Stimulated activated CD4-positive, alpha-beta T cell treated with anti-CD3 and anti-CD28 coated beads, Interleukin-4, amount 100 ng/mL, for 1 hour (primary cell): Measurements from ENCODE around the gene RSAD1.
"Not testable (repeated sequence)": the region's sequence is repeated elsewhere in the genome, so short reads cannot be mapped to it uniquely, and the experiment has no call there.

ENCODE experiments used
- DNase-seq: peaks from one replicate; pipeline ENCODE4 v3.0.0-alpha.2; 2020

RSAD1 gene

DNA sequence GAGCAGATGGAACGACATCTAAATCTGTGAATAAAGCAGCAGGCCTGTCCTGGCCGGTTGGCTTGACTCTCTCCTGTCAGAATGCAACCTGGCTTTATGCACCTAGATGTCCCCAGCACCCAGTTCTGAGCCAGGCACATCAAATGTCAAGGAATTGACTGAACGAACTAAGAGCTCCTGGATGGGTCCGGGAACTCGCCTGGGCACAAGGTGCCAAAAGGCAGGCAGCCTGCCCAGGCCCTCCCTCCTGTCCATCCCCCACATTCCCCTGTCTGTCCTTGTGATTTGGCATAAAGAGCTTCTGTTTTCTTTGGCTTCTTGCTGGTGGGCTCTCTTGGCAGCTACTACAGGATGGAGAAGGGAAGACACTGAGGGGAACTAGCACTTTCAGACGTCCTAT lies 4.1 kb upstream of the RSAD1 start:
- DNase-seq, result no peak

DNA sequence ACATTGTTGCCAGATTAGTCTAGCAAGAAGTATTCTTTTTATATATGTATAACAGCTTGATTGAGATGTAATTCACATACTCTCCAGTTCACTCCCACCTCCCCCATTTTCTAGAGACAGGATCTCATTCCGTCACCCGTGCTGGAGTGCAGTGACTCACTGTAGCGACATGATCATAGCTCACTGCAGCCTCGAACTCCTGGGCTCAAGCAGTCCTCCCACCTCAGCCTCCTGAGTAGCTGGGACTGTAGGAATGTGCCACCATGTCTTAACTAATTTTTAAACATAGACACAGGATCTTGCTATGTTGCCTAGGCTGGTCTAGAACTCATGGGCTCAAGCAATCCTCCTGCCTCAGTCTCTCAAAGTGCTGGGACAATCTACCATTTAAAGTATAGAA lies 3.3 kb upstream of the RSAD1 start:
- DNase-seq, result no peak

DNA sequence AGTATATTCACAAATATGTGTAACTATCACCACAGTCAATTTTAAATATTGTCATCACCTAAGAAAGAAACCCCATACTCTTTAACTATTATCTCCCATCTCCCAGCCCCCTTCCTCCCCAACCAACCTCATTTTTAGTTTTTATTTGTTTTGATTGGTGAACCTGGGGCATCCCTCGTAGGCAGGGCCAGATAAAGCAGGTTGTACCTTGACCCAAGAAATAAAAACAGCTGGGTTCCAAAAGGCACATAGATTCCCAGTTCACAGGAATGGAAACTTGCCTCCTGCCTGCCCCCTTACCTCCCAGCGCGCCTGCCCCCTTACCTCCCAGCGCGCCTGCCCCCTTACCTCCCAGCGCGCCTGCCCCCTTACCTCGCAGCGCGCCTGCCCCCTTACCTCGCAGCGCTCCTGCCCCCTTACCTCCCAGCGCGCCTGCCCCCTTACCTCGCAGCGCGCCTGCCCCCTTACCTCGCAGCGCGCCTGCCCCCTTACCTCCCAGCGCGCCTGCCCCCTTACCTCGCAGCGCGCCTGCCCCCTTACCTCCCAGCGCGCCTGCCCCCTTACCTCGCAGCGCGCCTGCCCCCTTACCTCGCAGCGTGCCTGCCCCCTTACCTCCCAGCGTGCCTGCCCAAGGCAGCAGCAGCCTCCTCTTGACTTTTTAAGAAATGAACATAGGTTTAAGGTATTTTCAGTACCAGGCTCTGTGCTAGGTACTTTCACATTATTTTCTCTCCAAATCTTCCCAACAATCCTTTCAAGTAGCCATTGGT lies 2.7 kb upstream of the RSAD1 start:
- not testable (repeated sequence) for DNase-seq

DNA sequence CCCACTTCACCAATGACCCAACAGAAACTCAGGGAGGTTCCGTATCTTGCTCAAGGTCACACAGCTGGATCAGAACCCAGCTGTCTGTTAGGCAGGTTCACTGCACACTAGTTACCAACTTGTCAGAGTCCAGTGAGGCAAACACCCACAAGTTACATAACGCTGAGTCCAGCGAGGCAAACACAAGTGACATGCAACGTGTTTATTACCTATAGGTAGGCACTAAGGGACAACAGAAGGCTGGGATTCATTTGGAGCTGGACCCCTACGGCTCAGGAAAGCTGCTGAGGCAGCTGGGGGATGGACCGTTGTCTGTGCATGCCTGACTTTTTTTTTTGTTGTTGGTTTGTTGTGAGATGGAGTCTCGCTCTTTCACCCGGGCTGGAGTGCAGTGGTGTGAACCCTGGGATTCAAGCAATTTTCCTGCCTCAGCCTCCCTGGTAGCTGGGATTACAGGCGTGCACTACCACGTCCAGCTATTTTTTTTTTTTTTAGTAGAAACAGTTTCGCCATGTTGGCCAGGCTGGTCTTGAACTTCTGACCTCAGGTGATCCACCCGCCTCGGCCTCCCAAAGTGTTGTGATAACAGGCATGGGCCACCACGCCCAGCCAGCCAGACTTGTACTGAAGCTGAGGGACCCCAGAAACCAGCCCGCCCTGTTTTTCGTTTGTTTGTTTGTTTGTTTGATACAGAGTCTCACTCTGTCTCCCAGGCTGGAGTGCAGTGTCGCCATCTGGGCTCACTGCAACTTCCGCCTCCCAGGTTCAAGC lies 1.9 kb upstream of the RSAD1 start:
- no peak for DNase-seq

DNA sequence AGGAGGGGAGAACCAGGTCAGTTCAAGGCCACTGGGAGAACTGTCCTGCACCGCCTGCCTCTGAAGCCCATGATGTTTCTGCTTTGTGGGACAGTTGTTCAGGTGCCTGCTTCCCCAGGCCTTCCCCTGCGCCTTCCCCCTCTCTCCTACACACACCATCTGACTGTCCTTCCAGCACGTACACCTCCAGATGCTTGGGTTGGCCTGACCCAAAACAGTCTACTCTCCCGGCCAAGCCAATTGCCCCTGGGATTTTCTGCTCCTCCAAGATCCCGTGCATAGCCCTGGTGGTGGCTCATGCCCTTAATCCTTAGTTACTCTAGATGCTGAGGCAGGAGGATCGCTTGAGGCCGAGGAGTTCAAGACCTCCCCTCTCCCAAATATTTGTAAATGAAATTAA lies 684 bp upstream of the RSAD1 start:
- no peak for DNase-seq

DNA sequence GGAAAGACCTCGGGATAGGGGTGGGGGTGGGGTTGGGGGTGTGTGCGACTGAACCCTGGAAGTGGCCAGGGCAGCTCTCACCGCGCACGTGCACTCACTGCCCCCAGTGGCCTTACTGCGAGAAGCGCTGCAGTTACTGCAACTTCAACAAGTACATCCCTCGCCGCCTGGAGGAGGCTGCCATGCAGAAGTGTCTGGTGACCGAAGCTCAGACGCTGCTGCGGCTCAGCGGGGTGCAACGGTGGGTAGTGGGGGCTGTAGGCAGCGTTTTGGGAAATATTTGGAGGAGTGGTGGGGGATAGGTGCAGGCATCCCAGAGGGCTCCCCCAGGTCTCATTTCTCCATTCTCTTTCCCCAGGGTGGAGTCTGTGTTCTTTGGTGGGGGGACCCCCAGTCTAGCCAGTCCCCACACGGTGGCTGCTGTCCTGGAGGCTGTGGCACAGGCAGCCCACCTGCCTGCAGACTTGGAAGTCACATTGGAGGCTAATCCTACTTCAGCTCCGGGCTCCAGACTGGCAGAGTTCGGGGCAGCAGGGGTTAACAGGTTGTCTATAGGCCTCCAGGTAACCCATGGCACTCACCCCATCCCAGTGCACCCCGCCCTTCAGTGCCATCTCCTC lies 972 bp downstream of the RSAD1 start:
- DNase-seq, result peak; percentile 70

DNA sequence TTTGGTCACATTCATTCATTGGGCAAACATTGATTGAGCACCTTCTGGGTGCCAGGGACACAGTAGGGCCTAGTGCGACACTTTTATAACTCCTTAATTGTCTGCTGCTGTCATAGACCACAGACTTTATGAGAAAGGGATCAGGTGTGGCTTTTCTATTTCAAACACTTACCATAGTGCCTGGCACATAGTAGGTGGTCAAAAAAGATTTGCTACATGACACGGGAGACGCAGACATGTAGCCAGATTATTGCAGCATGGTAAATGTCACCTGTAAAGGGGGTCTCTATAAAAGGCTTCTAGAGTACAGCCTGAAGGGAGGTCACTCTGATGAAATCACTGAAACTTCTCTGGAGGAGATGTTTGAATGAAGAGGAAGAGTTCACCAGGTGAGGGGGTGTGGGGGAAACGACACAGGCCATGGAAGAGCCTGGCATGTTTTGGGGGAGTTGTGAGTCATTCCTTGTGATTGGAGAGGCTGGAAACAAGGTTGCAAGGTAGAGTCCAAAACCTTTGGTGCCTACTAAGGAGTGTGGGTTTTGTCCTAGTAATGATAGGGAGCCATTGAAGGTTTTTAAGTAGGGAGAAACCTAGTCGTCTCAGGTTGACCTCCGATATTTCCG lies 1.6 kb downstream of the RSAD1 start:
- no peak for DNase-seq

DNA sequence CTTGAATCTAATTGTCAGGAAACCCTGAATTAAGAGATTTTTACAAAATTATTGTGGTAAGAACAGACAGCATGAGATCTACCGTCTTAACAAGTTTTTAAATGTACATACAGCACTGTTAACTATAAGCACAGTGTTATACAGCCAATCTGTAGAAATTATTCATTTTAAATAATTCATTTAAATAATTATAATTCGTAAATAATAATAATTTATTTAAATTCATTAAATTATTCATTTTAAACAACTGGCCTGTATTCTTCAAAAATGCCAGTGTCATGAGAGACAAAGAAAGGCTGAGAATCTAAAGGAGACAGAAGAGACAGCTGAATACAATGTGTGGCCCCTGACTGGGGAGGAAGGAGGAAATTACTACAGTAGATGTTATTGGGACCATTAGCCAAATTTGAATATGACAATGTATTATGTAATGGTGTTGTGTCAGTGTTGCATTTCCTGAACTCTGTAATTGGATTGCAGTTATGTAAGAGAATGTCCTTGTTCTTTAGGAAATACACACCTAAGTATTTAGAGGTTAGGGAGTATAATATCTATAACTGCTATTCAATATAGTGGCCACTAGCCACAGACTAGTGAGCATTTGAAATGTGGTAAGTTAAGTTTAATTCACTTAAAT lies 2.3 kb downstream of the RSAD1 start:
- no peak for DNase-seq

DNA sequence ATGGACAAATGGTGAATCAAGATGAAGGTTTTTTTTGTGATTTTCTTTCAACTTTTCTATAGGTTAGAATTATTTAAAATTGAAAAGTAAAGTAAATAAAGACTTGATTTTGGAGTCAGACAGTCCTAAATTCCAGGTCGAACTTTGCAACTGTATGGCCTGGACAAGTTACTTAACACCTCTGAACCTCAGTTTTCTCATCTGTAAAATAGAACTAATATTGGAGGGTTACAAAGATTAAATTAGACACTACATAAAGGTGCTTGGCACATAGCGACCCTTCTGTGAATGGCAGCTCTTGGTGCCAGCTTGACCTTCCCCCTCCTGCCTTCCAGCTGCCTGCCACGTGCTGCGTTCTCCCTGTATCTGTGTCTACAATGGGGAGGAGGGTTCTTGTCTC lies 3.0 kb downstream of the RSAD1 start:
- DNase-seq, result no peak

DNA sequence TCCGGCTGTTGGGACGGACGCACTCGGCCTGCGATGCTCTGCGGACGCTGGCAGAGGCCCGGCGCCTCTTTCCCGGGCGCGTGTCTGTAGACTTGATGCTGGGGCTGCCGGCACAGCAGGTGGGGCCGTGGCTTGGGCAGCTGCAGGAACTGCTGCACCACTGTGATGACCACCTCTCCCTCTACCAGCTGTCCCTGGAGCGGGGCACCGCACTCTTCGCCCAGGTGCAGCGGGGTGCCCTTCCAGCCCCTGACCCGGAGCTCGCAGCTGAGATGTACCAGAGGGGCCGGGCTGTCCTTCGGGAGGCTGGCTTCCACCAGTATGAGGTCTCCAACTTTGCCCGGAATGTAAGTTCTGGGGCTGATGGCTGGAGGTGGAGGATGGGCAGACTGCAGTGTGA lies 3.5 kb downstream of the RSAD1 start:
- DNase-seq, result no peak

DNA sequence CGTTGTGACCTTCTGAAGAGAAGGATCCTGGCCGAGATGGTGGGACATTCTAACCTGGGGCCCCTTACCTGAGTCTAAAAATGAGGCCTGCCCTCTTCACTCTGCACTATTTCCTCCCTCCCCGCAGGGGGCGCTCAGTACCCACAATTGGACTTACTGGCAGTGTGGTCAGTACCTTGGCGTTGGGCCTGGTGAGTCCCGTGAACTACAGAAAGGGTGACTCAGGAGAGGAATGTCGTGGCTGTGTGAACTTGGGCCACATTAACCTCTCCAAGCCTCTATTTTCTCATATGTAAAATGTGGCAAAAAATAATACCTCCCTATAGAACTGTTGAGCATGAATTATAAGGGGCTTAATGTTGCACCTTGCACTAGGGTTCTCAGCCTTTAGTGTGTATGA lies 3.9 kb downstream of the RSAD1 start:
- peak; percentile 73 for DNase-seq

DNA sequence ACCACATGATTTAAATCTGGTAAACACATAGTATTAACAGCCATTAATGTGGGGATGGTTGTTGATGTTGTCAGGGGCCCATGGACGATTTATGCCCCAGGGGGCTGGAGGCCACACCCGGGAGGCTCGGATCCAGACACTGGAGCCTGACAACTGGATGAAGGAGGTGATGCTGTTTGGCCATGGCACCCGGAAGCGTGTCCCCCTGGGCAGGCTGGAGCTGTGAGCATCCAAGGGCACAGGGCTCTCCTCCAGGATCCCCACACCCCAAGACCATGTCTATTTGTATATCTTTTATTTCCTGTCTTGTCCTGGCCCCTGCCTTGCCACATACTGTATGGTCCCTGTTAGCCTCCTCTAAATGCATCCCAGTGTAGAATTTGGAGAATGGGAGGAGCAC lies 4.6 kb downstream of the RSAD1 start:
- DNase-seq, result no peak

DNA sequence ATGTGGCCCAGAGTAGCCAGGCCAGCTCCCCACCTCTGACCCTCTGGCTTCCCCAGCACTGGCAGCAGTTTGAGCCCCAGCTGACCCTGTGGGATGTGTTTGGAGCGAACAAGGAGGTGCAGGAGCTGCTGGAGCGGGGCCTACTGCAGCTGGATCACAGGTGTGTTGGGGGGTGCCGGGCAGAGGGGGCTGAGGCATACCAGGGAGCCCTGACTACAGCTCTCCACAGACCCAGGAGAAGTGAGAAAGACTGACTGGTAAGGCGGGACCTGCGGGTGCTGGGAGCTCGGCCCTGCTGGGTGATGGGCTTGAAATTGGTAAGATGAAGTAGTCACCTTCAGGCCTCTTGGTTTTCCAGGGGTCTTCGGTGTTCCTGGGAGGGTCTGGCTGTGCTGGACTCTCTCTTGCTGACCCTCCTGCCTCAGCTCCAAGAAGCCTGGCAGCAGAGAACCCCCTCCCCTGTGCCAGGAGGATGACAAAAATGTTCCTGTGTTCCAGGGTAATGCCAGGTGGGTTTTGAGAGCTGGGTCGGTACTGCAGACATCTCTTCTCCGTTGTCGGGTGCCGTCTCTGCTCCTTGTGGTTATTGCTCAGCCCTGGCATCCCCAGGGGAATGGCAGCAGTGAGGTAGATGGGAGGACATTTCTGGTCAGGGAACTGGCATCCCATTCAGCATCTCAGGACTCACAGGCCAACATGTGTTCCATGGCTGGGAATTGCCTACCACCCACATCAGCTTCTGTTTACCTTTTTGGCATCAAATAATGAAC lies 5.9 kb downstream of the RSAD1 start:
- no peak for DNase-seq

DNA sequence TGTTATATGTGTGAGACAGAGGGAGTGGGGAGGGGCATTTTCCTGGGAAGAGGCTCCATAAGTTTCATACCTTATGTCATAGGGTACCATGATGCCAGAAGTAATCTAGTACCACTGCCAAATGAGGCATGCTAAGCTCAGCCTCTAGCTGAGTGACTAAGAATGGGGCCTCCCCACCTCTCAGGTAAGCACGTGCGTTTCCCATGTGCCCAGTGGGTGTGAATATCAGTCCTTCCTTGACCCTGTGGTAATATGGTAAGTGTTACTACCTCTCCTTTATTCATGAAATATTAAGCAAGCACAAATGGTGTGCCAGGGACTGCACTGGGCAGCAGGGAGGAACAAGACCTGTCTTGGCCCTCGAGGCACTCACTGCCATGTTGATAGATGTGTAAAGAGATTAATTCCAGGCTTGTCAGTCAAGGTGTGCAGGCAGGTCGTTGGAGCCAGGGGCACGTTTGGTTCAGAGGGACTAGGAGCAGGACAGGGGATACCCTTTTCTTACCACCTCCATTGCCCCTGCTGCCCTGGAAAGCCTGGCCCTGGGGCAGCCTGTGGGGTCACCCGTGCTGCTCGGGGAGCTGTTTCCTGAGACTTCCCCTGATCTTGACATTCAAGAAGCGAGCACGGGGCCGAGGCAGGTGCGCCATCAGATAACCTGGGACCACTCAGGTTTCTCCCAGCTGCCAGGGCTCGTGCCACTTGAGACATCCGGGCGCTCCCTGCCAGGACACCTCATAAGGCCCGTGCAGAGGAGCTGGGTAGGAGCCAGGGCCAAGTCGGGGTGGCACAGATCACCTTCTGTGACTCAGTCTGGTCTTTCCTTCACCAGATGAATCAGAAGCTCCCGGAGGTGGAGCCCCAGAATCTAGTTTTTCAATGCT lies 8.8 kb downstream of the RSAD1 start:
- DNase-seq, result no peak

DNA sequence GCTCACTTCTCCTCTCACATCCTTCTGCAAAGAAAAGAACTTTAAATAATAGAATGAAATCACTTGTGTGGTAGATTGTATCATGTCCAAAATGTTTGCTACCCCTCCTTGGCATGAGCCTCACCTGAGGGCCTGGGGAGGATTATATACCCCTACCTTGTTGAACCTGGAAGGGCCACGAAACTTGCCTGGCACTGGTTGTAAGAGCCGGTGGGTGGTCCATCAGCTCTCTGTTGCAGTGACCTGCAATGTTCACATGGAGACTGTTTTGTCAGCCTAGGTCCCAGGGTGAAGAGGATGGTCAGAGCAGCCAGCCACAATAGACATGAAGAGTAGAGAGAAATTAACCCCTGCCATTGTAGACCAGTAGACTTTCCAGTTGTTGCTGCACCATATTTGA lies 10.2 kb downstream of the RSAD1 start:
- DNase-seq, result no peak

DNA sequence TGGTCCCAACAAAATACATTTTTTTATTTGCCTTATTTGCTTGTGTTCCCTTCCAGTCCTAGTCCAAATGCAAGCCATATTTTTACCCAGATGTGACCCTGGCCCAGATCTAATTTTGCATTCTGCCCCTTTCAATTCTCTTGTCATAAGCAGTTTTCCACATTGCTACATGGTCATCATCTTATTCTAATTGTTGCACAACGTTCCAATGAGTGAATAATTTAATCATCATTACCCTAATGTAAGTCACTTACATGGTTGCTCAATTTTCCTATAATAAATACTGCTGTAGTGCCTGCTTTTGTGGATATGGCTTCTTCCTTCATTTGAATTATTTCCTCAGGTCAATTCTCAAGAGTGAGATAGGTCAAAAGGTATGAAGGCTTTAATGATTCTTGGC lies 12.8 kb downstream of the RSAD1 start:
- no peak for DNase-seq

DNA sequence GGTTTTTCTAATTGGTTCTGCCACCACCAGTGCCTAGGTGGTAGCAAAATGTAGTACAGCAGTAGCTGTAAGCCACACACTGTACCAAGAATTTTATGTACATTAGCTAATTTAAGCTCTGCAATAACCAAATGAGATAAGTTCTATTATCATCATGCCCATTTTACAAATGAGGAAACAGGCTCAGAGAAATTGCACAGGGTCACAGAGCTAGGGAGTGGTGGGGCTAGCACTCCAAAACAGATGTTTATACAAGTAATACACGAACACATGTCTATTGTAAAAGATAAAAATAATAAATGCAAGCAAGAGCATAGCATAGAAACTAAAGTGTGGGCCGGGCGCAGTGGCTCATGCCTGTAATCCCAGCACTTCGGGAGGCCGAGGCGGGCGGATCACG lies 13.6 kb downstream of the RSAD1 start:
- DNase-seq, result no peak

DNA sequence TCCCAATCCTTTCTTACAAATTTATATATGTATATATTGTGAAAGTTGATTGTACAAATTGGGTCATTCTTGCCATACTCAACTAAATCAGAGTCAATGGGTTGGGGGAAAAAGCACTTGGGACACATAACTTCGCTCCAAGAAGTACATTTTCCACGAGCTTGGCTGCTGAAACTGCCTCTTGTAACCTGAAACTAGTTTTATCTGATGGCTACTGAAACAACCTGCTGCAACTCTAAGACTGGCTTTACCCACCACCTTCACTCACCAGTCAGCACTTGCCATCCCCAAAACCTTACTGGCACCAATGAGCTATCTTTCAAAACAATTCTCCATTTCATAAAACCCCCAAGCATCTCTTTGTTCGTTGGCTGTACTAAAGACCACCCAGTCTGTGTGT lies 15.1 kb downstream of the RSAD1 start:
- DNase-seq, result no peak

DNA sequence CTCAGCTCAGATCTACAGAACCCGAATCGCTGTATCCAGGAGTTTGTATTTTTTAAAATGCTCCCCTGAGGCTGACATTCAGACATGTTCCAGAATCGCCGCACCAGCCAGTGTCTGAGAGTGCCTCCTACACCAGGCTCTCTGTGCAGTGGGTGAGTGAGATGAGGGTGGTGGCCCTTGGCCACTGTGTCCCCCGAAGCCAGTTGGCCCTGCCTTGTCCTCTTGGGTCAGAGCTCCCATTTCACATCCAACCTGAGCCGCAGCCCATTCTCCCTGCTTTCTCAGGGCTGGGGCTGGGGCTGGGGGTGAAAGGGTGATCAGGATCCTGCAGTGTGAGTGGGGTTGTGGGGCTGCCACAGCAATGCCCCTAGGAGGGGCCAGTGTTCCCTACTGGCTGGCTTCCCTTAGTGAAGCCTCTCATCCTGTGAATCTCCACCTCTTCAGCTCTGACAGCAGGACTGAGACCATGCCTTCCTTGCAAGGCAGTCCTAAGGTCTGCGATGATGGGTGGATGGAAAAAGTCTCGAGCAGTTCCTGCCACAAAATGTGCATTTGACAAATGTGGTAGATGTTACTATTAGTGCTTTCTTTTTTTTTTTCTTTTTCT lies 16.7 kb downstream of the RSAD1 start:
- DNase-seq, result no peak

DNA sequence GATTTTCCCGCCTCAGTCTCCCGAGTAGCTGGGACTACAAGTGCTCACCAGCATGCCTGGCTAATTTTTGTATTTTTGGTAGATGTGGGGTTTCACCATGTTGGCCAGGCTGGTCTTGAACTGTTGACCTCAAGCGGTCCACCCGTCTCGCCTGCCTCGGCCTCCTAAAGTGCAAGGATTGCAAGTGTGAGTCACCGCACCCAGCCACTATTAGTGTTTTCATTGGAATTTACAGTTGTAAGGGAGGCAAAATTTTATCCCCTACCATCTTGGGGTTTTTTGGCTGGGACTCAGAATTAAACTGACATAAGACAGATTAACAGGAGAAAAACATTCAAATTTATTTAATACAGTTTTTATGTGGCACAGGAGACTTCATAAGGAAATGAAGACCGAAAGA lies 17.3 kb downstream of the RSAD1 start:
- DNase-seq, result no peak
